ENCODE data around the gene ZNF683.
"Not testable (repeated sequence)": the region's sequence is repeated elsewhere in the genome, so short reads cannot be mapped to it uniquely, and the experiment has no call there.

ZNF683 gene

GRCh38 chr1:26336477-26337205 lies 35.9 kb downstream of the ZNF683 start:
- DNase-seq (ENCODE audit: low read depth): peak; percentile 75

GRCh38 chr1:26335774-26336476 lies 36.6 kb downstream of the ZNF683 start:
- DNase-seq (ENCODE audit: low read depth): no peak

GRCh38 chr1:26333312-26333711 lies 39.2 kb downstream of the ZNF683 start:
- DNase-seq (ENCODE audit: low read depth): not testable (repeated sequence)

GRCh38 chr1:26330276-26330675 lies 42.3 kb downstream of the ZNF683 start:
- DNase-seq (ENCODE audit: low read depth): no peak

DNA sequence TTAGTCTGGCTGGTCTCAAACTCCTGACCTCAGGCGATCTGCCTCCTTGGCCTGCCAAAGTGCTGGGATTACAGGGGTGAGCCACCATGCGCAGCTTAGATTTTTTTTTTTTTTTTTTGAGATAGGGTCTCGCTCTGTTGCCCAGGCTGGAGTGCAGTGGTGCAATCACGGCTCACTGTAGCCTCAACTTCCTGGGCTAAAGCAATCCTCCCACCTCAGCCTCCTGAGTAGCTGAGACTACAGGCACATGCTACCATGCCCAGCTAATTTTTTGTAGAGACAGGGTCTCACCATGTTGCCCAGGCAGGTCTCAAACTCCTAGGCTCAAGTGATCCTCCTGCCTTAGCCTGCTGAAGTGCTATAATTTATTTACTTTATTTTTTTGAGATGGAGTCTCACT lies 43.2 kb downstream of the ZNF683 start:
- DNase-seq (ENCODE audit: low read depth): not testable (repeated sequence)

- DNase-seq (ENCODE audit: low read depth): no peak
Measured at GRCh38 chr1:26328597-26328996, 44.0 kb downstream of the ZNF683 start.

GRCh38 chr1:26327956-26328362 lies 44.6 kb downstream of the ZNF683 start:
- DNase-seq (ENCODE audit: low read depth): no peak

DNA sequence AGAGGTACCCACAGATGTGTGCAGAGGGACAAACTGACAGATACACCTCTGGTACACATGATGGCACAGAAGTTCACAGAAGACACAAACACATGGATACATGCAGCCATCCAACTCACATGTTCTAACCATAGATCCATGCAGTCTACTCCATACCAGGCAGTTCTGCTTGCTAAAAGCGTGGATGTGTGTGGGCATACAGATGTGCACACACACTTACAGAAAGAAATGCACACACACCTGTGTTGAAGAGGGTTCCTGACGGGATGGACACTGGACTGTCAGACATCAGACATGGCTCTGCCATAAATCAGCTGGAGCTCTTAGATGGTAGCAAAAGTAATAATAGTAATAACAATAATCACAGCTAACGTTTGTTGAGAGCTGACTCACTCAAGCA lies 48.0 kb downstream of the ZNF683 start:
- no peak for DNase-seq (ENCODE audit: low read depth)

DNA sequence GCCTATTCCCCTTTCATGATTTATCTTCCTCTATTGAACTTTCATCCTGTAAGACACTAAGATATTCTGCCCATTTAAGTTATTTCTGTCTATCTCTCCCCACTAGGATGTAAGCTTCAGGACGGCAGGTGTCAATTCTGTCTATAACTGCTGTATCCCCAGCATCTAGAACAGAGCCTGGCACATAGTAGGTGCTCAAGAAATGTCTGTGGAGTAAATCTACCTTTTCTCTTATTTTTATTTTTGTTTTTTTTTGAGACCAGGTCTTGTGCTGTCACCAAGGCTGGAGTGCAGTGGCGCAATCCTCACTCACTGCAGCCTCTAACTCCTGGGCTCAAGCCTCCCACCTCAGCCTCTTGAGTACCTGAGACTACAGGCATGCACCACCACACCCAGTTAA lies 49.2 kb downstream of the ZNF683 start:
- no peak for DNase-seq (ENCODE audit: low read depth)

DNA sequence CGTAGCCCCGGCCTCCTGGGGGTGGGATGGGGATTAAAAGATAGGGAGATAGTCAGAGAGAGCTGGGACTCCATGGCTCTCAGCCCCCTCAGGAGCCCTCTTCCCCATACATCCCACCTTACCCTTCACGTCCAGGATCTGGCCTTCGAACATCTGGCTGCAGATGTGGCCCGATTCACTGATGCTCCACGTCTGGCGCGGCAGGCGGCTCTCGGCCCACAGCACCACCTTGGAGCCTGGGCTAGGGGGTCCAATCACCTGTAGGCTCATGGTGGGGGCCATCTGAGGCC lies 50.6 kb downstream of the ZNF683 start:
- no peak for DNase-seq (ENCODE audit: low read depth)

DNA sequence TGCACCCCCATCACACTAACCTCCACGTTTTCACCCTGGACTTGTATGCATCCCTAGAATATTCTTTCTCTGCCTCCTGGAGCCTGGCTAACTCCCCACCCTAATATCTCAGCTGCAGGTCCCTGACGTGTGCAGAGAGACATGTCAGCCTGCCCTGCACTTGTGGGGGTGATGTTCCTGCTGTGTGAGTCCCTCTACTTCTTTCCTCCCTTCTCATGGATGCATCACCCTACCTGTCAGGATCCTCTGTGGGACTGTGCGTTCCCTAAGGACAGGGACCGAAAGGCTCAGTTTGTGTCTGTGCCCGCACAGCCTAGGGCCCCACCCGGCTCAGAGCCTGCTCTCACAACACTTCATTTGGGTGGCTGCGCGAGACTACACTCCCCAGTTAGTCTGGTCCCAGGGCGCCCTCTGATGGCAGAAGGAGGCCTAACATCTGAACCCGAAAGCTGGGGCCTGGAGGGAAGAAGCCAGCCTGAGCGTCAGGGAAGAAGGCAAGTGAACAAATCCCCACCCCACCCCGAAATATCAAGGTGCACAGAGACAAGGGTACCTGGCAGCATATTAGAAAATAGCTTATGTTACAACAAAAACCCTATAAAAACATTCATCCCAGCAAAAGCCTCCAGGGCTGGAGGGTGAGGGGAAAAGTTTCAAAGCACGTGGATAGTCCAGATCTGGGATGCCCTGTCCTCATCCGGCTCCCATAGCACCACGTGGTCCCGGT lies 51.1 kb downstream of the ZNF683 start:
- DNase-seq (ENCODE audit: low read depth): peak; percentile 93

DNA sequence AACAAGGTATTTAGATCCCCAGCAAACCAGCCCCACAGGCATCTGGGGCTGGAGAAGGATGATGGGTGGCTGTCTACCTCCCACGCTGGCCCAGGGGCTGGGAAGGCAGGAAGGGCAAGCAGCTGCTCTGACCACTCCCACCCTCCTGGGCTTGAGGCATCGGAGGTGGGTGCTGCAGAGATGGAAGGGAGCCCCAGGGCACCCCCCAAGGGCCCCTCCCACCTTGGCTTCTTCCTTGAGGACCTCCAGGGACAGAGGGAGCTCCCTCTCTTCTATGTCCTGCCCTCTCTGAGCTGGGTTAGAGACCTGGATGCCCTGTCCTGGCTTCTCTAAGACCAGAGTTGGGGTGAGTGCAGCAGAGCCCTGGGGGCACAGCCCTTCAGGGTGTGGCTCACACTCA lies 51.7 kb downstream of the ZNF683 start:
- no peak for DNase-seq (ENCODE audit: low read depth)

GRCh38 chr1:26318338-26319064 lies 54.0 kb downstream of the ZNF683 start:
- DNase-seq (ENCODE audit: low read depth): no peak

GRCh38 chr1:26317612-26318337 lies 54.8 kb downstream of the ZNF683 start, which contains the start of gene CD52:
CD52 (plus strand) TSS chr1:26317958; CDS start chr1:26318018, 60 bp downstream.
- DNase-seq (ENCODE audit: low read depth): peak; percentile 63

DNA sequence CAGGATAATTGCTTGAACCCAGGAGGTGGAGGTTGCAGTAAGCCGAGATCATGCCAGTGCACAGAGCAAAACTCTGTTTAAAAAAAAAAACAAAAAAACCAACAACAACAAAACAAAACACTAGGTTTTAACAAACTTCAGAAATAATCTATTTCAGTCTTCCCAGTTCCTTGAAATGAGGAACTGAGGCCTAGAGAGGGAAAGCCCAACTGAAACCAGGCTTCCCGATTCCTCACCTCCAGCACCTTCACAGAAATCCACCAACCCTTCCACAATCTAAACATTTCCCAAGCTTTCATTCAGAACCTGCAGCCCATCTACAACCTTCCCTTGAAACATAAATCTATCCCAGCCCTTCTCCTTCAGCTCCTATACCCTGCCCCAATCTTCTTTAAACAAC lies 55.4 kb downstream of the ZNF683 start:
- no peak for DNase-seq (ENCODE audit: low read depth)

DNA sequence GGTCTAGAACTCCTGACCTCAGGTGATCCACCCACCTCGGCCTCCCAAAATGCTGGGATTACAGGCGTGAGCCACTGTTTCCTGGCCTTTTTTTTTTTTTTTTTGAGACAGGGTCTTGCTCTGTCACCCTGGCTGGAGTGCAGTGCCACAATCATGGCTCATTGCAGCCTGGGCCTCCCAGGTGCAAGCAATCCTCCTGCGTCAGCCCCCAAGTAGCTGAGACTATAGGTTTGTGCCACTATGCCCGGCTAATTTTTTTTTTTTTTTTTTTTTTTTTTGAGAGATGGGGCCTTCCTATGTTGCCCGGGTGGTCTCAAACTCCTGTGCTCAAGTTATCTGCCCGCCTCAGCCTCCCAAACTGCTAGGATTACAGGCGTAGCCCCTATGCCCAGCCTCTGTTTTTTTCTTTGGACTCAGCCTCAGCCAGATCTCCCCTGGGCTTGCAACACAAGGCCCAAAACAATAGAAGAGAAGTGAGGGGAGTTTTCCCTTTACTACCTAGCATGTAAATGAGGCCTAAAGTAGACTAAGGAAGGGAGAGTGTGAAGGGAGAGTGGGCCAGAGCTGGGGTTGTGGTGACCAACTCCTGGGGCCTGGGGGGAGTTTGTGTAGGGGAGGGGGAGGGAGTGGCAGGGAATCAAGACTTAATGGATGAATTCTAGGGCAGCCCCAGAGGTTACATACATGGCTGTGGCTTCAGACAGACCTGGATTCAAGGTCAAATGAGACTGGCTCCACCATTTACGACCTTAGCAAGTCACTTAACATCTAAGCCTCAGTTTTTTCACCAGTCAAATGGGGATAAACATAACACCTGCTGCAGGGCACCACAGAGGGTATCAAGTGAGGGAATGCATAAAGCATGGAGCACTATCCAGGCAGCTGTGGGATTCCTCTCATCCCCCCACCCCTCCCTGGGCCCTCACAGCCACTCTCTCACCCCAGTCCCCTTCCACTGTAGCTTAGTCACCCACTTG lies 56.4 kb downstream of the ZNF683 start:
- no peak for DNase-seq (ENCODE audit: low read depth)

- no peak for DNase-seq (ENCODE audit: low read depth)
Measured at GRCh38 chr1:26314501-26314900, 58.0 kb downstream of the ZNF683 start.

All from activated gamma-delta T cell treated with anti-CD3 and anti-CD28 coated beads, Interleukin-2, amount 50 U/mL, for 16 hours (primary cell).